Cerebellar nuclear complex (tissue), 1 donor: ENCODE results near the gene SNPH.

Experiments
- DNase-seq, 2 experiments: peaks; one replicate each; lab custom pipeline; 2025; lab: John Stamatoyannopoulos, UW

Gene SNPH

DNA sequence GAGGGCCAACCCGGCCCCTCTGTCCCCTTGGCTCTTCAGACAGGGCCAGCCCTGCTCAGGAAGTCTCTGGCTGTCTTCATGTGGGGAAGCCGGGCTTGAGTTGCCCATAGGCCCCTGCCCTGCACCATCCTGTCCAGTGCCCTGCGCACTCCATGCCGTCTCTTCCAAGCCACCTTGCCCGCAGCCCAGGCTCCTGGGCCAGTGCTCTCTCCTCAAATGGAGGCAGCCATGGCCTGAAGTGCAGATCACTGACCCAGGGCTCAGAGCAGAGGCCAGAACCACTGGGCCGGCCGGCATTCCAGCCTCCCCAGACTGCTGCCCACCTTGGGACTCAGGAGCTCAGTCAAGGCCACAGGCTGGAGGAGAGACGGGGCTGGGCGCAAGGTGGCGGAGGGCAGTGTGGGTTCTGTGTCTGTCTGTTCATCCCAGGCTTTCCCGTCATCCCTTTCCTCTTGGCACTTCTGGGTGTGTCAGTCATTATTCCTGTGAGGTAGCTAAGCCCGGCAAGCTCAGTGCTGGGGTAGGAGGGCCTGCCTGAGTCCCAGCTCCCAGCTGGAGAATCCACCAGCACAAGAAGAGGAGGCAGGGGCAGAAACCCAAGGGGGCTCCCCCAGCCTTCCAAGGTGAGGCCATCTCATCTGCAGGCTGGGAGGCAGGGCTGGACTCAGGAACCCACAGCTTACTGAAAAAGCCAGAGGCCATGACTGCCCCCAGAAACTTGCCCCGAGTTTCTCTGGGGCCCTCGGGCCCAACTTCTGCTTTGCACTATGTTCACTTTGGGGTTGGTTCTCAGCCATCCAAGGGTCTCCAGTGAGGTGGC lies 40.4 kb downstream of the SNPH start:
- no peak for DNase-seq

DNA sequence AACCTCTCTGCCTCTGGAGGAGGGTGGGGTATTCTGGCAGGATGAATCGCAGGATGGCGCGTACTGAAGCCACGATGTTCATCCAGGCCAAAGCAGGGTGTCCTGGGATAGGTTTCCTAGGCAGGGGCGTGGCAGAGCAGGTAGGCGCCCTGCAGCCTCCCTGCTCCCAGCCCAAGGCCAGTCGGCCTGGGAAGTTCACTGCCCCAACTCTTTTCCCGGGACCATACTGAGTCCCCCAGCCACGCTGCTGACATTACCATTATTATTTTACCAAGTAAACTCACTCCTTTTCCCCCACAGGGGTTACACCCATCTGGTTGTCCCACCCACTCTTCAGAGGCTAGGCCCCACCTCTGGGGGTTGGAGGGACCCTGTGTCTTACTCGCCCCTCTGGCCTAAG lies 41.1 kb downstream of the SNPH start:
- no peak for DNase-seq

DNA sequence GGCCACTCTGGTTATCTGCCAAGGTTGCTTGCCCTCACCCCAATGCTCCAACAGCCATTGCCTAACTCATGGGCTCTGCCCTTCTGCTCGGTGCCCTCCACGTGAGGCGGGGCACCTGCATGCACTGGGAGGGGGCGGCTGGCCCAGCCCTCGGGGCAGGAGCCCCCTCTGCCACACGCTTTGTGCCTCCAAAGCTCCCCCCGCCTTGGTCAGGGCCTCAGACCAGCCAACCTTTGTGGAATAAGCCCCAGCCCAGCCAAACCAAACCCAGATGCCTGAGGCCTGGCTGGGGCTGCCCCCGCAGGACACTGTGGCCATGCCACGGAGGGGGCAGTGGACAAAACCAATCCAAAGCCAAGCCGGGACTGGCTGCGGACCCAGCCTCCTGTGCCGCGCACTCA lies 41.5 kb downstream of the SNPH start:
- no peak for DNase-seq

DNA sequence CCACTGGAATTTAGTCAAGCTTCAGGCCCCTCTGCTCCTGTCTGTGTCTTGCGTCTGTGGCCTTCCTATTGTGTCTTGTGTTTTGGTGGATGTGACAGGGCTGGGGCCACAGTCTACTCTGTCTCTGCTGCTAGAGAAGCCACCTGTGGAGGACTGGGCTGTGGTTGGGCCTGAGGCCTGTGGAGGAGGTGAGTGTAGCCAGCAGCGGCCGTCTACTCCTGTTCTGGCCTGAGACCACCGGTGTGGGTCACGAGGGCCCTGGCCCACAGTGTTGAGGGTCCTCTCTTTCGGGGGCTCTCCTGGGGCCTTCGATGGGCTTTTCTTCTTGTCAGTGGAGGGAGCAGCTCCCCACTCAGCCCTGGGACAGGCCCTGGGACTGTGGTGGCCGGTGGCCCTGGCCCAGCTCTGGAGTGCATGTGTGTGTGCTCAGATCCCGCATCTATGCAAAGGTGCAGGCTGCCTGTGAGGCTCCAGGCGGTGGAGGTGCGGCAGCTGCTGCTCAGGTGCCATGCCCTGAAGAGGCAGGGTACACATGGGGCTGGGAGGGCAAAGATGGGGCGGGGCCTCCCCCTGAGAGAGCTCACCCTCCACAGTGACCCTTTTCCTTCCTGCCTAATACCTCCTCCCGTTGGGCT lies 42.1 kb downstream of the SNPH start:
- DNase-seq = no peak

DNA sequence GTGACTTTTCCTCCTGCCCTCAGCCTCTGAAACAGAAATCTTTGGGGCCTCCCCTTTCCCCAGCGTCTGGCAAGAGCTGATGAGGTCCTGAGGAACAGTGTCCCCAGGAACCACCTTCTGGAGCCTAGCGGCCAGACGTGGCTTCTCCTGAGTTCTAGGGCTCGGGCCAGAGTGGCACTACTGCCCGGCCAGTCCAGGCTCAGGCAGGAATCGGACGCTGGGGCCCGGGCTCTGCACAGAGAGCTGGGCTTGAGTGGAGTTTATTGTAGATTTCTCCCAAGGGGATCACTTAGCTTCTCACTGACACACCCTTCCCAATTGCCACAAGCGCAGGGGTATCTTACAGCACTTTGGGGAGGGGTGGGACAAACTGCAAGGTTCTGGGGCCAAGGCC lies 42.6 kb downstream of the SNPH start:
- no peak for DNase-seq

DNA sequence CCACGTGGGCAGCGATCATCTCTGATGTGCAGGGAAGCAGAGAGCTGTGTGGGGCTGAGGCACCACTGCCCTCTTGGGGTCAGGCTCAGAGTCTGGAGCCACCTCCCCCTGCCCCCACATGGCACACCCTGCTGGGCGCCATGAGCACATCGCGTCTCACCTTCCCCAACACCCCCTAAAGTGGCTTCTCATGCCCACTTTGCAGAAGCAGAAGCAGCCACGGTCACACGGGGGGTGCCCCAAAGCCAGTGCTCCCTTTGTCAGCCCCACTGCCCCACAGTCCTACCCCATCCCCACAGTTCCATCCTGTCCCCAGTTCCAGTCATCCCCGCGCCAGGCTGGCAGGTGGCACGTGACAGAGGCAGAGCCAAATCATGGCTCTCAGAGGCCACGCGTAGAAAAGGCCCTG lies 43.3 kb downstream of the SNPH start:
- no peak for DNase-seq

DNA sequence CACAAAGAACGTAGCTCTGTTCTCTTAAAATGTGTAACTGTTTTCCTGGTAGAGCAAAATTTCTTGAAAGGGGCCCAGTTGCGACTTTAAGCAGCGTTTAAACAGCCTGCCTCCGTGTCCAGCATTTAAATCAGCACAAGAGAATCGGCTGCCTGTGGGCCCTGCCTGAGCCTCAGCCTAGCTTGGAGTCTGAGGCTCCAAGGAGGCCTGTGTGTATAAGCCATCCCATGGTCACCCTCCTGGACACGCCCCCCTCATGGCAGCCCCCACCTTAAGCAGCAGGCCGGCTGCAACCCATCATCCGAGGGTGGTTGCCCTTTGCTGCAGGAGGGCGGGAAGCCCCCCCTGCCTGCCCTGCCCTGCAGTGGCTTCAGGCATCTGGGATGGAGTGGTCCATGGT lies 44.0 kb downstream of the SNPH start:
- DNase-seq = no peak

DNA sequence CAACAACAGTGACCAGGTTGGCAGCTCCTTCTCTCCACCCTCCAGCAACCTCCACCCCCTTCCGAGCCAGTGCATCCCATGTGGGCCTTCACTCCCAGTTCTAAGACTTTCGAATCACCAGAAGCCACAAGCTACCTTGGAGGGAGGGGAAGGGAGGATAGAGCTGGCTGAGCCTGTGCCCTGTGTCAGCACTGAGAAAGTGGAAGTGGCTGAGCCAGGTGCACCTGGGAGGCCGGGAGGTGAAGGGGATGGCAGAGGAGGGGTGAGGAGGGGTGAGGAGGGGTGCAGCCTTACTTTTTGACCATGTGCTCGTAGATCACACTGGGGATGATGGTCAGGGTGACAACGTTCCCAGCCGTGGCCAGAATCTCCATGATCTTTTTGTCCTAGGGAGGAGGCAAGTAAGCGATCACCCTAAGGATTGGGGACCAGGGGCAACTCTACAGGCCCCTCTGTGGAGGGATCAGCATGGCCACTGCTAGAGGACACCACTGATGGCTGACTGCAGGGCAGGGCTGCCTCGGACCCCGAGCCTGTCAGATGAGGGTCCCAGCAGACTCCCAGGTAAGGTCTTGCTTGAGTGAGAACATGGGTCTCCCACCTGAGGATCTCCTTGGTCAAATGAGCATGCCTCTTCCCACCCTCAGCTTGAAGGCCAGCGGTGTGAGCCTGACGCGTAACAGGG lies 44.6 kb downstream of the SNPH start:
- no peak for DNase-seq

DNA sequence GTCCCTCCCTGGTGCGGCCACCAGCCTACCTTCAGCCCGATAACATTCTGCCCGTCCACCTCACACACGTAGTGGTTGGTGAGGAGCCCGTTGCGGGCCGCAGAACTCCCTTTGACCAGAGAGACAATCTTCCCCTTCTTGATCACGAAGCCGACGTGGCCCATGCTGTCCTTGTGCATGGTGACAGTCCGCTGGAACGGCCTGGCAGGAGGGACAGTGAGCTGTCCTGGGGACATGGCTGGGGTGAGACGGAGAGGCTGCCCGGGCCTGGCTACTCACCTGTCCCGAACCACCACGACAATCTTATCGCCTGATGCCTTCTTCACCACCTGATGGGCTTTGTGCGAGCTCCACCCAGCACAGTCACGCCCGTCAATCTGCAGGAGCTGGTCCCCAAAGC lies 46.2 kb downstream of the SNPH start:
- DNase-seq = no peak

DNA sequence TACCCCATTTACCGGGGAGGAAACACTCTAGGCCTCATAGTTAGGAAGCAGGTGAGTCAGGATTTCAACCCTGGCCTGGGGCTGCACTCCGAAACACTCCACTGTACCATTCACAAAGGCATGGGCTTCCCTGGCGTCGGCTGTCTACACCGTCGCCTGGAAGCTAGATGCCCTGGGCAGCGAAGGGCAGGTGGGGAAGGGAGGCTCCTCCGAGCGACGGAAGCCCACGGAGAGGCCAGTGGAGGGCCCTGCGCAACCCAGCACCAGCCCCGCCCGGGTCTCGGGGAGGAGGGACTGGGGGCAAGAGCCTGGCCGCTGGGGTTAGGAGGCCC lies 46.8 kb downstream of the SNPH start:
- no peak for DNase-seq

DNA sequence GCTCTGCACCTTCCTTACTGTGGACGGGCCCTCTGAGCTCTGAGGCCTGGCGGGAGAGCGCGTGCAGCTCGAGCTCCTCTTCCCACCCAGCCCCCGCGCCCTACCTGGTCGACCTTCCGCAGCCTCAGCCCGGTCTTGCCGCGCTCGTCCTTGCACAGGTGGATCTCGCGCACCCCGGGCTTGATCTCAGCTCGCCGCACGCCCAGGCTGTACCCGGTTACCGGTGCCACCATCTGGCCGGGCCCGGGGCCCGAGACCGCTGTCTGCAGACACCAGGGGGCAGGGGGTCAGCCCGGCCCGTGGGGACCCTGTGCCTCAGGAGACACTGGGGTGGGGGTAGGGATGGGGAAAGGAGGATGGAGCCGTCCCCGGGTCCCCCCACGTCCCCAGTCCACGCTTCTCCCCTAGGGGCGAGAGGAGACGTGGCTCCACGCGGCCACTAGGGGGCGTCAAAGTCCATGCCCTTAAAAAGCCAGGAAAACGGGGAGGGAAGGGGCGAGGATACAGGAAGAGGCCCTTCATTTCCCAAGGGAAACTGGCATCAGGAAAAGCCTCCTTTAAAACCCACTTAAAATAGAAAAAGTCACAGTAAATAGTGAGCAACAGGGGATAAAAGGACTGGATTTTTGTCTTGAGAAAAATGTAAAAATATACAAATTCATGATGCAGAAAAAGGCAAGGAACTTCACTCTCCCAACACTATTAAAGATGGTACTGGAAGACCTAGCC lies 47.3 kb downstream of the SNPH start:
- DNase-seq = peak in 1 of 2 experiments; percentile 30

DNA sequence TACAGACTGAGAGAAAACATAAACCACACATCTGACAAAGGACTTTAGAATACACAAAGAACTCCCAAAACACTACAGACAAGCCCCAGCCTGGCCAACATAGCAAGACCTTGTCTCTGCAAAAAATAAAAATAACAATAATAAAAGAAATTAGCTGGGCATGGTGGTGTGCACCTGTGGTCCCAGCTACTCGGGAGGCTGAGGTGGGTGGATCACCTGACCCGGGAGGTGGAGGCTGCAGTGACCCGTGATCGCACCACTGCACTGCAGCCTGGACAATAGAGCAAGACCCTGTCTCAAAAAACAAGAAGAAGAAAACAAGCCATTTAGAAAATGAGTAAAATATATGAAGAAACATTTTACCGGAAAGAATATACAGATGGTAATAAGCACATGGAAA lies 49.7 kb downstream of the SNPH start:
- DNase-seq = no peak

DNA sequence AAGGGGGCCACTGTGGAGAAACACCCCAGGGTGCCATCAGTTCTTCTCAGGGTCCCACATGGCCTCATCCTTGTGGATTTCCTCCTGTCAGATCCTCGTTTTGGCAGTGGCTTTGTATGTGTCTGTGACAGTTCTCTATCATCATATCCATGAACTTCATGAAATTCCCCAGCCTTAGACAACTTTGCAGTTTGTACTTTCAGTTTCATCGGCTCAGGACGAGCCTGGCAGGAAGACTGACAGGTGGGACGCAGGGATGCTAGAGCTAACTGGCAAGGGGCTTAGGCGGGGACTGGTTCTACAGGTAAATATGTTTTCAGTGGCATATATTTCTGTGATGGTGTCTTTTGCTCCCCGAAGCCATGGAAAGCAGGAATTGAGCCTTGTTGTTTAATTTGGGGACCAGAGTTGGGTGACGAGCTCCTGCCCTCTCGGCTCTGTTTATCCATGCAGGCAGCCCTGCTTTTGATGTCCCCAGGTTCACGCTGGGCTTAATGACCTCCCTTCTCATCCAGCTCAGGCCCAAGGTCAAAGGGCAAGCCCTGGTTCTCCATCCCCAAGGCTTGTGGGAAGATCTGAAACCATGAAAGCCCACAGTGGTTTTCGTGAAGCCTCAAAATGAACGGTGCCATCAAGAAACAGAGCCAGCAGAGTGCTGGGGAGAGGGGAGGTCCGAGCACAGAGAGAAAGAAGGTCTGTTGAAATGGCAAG lies 51.6 kb downstream of the SNPH start:
- DNase-seq = no peak

DNA sequence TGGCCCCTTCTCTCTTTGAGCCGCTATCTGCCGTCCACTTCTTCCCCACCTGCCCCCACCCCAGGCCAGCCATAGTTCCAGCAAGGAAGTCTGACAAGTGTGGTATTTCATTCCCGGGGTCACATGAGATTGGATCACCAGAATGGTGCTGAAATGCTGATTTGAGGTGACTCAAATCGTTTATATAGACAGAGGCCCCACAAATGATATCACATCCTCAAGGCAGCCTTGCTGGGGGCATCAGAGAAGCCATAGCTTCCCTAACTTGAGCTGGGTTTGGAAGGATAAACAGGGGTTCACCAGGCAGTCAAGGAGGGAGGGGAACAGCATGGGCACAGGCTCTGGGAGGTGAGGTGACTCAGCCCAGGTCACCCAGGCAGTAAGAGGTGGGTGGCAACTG lies 53.0 kb downstream of the SNPH start:
- no peak for DNase-seq

DNA sequence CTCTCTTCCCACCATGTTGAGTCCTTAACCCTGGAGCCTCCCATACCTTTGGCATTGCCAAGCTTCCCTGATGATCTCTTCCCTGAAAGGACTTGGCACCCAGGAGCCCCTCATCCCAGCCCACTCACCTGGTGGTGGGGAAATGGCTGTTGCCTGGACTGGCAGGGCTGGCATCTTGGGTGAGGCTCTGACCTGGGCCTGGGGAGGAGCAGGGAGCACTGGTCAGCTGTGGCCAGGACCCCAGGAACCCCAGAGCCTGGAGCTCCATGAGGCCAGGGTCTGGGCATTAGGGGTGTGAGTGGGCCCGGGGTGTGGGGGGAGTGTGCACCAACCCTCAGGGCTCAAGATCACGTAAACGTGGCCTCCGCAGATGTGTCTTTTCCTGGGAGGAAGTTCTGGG lies 53.4 kb downstream of the SNPH start:
- DNase-seq = no peak

DNA sequence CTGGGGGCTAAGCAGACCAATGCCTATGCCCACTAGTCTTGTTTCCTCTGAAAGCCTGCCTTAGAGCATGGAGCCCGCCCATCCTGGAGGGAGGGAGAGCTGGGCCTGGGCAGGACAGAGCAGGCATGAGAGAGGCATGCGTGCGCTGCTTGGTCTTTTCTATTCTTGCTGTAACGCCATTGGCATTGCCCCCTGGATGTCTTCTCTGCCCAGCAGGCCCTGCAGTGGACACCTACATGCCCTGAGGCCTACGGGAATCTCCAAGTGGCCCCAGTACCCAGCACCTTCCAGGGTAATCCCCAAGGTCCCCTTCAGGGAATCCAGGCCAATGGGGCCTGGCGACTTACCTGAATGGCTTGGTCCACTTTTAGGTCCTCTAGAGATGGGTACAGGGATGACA lies 53.9 kb downstream of the SNPH start:
- DNase-seq = no peak

DNA sequence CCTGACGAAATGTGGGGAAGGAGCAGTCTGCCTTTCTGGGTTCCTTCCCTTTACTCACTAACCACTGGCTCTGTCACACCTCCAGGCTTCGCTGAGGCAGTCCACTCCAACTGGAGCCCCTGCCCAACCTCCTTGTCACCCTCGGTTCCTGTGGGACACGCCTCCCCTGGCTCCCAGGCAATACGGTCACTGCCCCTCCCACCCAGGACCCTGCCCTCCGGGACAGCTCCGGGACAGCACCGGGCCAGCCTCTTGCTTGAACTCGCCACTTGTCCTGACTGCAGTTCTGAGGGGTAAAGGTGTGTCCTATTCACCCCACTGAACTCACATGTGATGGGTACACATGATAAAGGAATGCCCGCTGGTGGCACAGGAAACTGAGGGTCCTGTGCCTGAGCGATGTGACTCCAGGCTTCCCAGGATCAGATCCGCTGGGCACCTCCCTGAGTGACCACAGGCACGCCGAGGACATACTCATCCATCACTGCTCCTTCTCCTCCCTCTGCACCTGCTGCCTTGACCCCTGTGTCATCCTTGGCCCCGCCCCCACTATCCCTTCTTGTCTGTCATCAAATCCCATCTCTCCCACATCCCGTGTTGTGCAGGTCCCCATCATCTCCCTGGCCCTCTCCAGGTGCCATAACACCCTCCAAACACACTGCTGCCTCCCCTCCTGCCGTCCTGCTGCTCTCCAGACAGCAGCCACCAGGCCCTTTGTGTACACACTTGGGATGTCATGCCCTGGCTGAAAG lies 55.0 kb downstream of the SNPH start:
- no peak for DNase-seq

DNA sequence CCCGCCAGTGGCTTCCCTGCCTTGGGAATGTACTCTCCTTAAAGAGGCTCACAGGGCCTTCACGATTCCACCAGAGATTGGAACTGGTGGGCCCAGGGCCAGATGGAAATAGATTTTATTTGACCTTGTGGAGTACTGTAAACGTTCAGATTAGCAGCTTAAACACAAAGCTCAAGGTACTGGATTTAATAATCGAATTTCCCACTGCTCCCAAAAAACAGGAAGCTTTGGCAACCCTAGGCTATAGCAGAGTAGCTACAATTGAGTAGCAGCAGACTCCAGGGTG lies 55.5 kb downstream of the SNPH start:
- no peak for DNase-seq

DNA sequence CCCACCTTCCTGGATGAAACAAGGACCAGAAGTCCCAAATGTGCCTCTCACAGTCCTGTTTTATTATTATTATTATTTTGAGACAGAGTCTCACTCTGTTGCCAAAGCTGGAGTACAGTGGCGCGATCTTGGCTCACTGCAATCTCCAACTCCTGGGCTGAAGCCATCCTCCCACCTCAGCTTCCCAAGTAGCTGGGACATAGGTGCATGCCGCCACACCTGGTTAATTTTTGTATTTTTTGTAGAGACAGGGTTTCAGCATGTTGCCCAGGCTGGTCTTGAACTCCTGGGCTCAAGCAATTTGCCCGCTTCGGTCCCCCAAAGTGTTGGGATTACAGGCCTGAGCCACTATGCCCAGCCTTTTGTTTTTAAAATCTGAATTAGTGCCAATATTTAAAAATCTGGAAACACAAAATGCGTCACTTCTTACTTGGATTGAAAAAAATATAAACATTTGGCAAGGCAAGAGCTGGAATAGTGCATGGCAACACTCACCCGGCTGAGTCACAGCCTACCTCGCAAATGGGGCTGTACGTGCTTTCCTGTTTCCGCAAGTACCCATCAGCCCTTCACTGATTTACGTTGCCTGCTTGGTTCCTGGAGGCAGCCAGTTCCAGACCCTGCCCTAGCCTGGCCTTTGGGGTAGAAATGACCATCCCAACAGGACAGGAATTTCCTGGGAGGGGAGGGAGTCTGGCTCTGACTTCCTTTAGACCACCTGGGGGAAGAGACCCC lies 56.6 kb downstream of the SNPH start:
- DNase-seq = no peak

DNA sequence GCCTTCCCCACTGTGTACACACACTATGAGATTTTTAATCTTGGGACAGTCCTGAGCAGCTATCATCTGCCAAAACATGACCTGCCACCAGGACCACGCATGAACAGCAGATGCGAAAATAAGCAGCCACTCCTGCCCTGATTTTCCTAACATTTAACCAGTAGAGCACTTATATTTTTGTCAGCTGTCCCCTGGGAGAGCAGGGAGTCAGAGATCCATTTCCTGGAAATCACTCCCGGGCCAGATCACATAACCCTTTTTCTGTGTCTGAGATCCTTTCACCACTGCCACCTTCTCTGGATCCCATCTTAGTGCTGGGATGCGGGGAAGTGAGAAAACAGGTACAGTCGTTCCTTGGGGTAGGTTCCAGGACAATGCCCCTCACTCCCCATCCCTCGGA lies 57.2 kb downstream of the SNPH start:
- DNase-seq = no peak
